GM21526 (cell line): Measurements from ENCODE around the gene CDK5RAP1.

Source experiments
- ATAC-seq: cut with Tn5 transposase; IDR thresholded peaks from one replicate; pipeline ENCODE4 v1.9.1; 2021; ENCODE audit warnings: moderate library complexity; ENCODE audit not compliant: unreplicated experiment, low FRiP score

Gene CDK5RAP1

DNA sequence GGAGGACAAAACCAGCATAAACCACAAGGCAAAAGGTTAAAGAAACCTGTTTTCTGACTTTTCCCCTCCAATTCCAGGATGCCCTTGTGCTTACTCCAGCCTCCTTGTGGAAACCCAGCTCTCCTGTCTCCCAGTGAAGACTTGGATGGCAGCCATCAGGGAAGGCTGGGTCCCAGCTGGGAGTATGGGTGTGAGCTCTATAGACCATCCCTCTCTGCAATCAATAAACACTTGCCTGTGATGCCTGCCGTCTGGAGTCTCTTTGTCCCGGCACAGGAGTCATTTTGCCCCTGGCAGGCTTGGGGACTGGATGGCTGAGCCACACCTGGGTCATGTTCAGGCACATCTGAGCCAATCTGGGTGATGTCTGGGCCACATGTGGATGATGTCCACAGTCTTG lies 91.7 kb downstream of the CDK5RAP1 start:
- no peak for ATAC-seq
